ENCODE measurements around the gene KDM5B.

- no peak for TF ChIP-seq POLR2A (IDR thresholded peaks at IDR 0.05)
- TF ChIP-seq CTCF (IDR thresholded peaks at IDR 0.05), result no peak
Observed at GRCh38 chr1:202834771-202835547, 26.7 kb upstream of the KDM5B start.

All from body of pancreas (tissue), 4 donors.